ENCODE measurements around the gene NAT14. TPM values are rescaled to one million over a fixed set of nuclear protein-coding genes. Genes with fewer than 3 reads are reported as not detected.

The NAT14 gene
- total RNA-seq (2022; extraction: Qiagen RNA extraction; ENCODE audit: low read depth): 34.8 to 57.0 TPM (median 55.0 TPM) in 5 replicates

GRCh38 chr19:55484593-55485438 lies at the start of gene NAT14:
Gene NAT14 (plus strand): TSS chr19:55485188. CDS start chr19:55485709, 521 bp downstream.

GRCh38 chr19:55443045-55443823 lies 41.8 kb upstream of the NAT14 start, which contains the start of gene SHISA7:
Gene SHISA7 (minus strand): TSS chr19:55443300. CDS start chr19:55442863, 437 bp downstream.

GRCh38 chr19:55461259-55461973 lies 23.6 kb upstream of the NAT14 start, which contains the start of gene ISOC2:
Gene ISOC2 (minus strand): TSS chr19:55461642. CDS start chr19:55456486, 5,156 bp downstream.

GRCh38 chr19:55464662-55465054 lies 20.3 kb upstream of the NAT14 start, which contains the start of gene C19orf85:
Gene C19orf85 (minus strand): TSS chr19:55464751. CDS start chr19:55464554, 197 bp downstream.

GRCh38 chr19:55476100-55476775 lies 8.8 kb upstream of the NAT14 start, which contains the start of gene ZNF628:
Gene ZNF628 (plus strand): TSS chr19:55476617. CDS start chr19:55479911, 3,294 bp downstream.

GRCh38 chr19:55487924-55488687 lies 3.1 kb downstream of the NAT14 start, which contains the start of gene SSC5D:
Gene SSC5D (plus strand): TSS chr19:55488436. CDS start chr19:55488590, 154 bp downstream.

Other genes with a start within 250 kb of the NAT14 start
- 84.5 to 118 TPM (median 109 TPM) in 5 replicates for gene PPP6R1, start 226.2 kb upstream of the NAT14 start, total RNA-seq (2022; extraction: Qiagen RNA extraction; ENCODE audit: low read depth)
- 120 to 145 TPM (median 138 TPM) in 5 replicates for gene HSPBP1, start 205.1 kb upstream of the NAT14 start, total RNA-seq (2022; extraction: Qiagen RNA extraction; ENCODE audit: low read depth)
- gene BRSK1, start 201.2 kb upstream of the NAT14 start, total RNA-seq (2022; extraction: Qiagen RNA extraction; ENCODE audit: low read depth): 2.5 to 4.3 TPM (median 4.1 TPM) in 5 replicates
- not detected in 5 replicates for gene TMEM150B, start 159.8 kb upstream of the NAT14 start, total RNA-seq (2022; extraction: Qiagen RNA extraction; ENCODE audit: low read depth)
- gene KMT5C, start 145.3 kb upstream of the NAT14 start, total RNA-seq (2022; extraction: Qiagen RNA extraction; ENCODE audit: low read depth): 3.7 to 7.5 TPM (median 5.9 TPM) in 5 replicates
- 0.57 to 1.2 TPM (median 0.81 TPM) in 5 replicates for gene COX6B2, start 130.5 kb upstream of the NAT14 start, total RNA-seq (2022; extraction: Qiagen RNA extraction; ENCODE audit: low read depth)
- 0.08 to 0.33 TPM (median 0.13 TPM) in 5 replicates for gene GARIN5B, start 121.9 kb upstream of the NAT14 start, total RNA-seq (2022; extraction: Qiagen RNA extraction; ENCODE audit: low read depth)
- gene IL11, start 114.7 kb upstream of the NAT14 start, total RNA-seq (2022; extraction: Qiagen RNA extraction; ENCODE audit: low read depth): 14.5 to 19.3 TPM (median 18.6 TPM) in 5 replicates
- gene TMEM190, start 108.4 kb upstream of the NAT14 start, total RNA-seq (2022; extraction: Qiagen RNA extraction; ENCODE audit: low read depth): 0.94 to 2.2 TPM (median 1.7 TPM) in 5 replicates
- 2.8 to 9.2 TPM (median 7.0 TPM) in 5 replicates for gene TMEM238, start 100.9 kb upstream of the NAT14 start, total RNA-seq (2022; extraction: Qiagen RNA extraction; ENCODE audit: low read depth)
- gene RPL28, start 99.3 kb upstream of the NAT14 start, total RNA-seq (2022; extraction: Qiagen RNA extraction; ENCODE audit: low read depth): 2,491 to 3,078 TPM (median 2,623 TPM) in 5 replicates
- gene UBE2S, start 77.4 kb upstream of the NAT14 start, total RNA-seq (2022; extraction: Qiagen RNA extraction; ENCODE audit: low read depth): 343 to 483 TPM (median 443 TPM) in 5 replicates
- not detected in 5 replicates for gene SHISA7, start 41.9 kb upstream of the NAT14 start, total RNA-seq (2022; extraction: Qiagen RNA extraction; ENCODE audit: low read depth)
- 51.3 to 61.4 TPM (median 58.4 TPM) in 5 replicates for gene ISOC2, start 23.5 kb upstream of the NAT14 start, total RNA-seq (2022; extraction: Qiagen RNA extraction; ENCODE audit: low read depth)
- not detected in 5 replicates for gene C19orf85, start 20.4 kb upstream of the NAT14 start, total RNA-seq (2022; extraction: Qiagen RNA extraction; ENCODE audit: low read depth)
- 4.5 to 7.2 TPM (median 6.7 TPM) in 5 replicates for gene ZNF628, start 8.6 kb upstream of the NAT14 start, total RNA-seq (2022; extraction: Qiagen RNA extraction; ENCODE audit: low read depth)
- 0.35 to 0.82 TPM (median 0.57 TPM) in 5 replicates for gene SSC5D, start 3.2 kb downstream of the NAT14 start, total RNA-seq (2022; extraction: Qiagen RNA extraction; ENCODE audit: low read depth)
- gene SBK2, start 51.9 kb downstream of the NAT14 start, total RNA-seq (2022; extraction: Qiagen RNA extraction; ENCODE audit: low read depth): 1.3 to 2.3 TPM (median 1.8 TPM) in 5 replicates
- 1.3 to 1.9 TPM (median 1.6 TPM) in 5 replicates for gene SBK3, start 60.4 kb downstream of the NAT14 start, total RNA-seq (2022; extraction: Qiagen RNA extraction; ENCODE audit: low read depth)
- 20.1 to 37.6 TPM (median 28.4 TPM) in 5 replicates for gene ZNF579, start 95.7 kb downstream of the NAT14 start, total RNA-seq (2022; extraction: Qiagen RNA extraction; ENCODE audit: low read depth)
- gene FIZ1, start 114.3 kb downstream of the NAT14 start, total RNA-seq (2022; extraction: Qiagen RNA extraction; ENCODE audit: low read depth): 20.5 to 24.3 TPM (median 23.6 TPM) in 5 replicates
- gene ZNF524, start 115.1 kb downstream of the NAT14 start, total RNA-seq (2022; extraction: Qiagen RNA extraction; ENCODE audit: low read depth): 12.5 to 17.5 TPM (median 16.0 TPM) in 5 replicates
- 7.6 to 13.0 TPM (median 12.1 TPM) in 5 replicates for gene ZNF865, start 120.5 kb downstream of the NAT14 start, total RNA-seq (2022; extraction: Qiagen RNA extraction; ENCODE audit: low read depth)
- 4.8 to 6.1 TPM (median 5.3 TPM) in 5 replicates for gene ZNF784, start 139.4 kb downstream of the NAT14 start, total RNA-seq (2022; extraction: Qiagen RNA extraction; ENCODE audit: low read depth)
- 31.0 to 51.4 TPM (median 48.6 TPM) in 5 replicates for gene ZNF580, start 155.8 kb downstream of the NAT14 start, total RNA-seq (2022; extraction: Qiagen RNA extraction; ENCODE audit: low read depth)
- gene ZNF581, start 158.5 kb downstream of the NAT14 start, total RNA-seq (2022; extraction: Qiagen RNA extraction; ENCODE audit: low read depth): 39.2 to 55.8 TPM (median 47.7 TPM) in 5 replicates
- 13.7 to 19.1 TPM (median 18.0 TPM) in 5 replicates for gene CCDC106, start 163.0 kb downstream of the NAT14 start, total RNA-seq (2022; extraction: Qiagen RNA extraction; ENCODE audit: low read depth)
- gene U2AF2, start 169.8 kb downstream of the NAT14 start, total RNA-seq (2022; extraction: Qiagen RNA extraction; ENCODE audit: low read depth): 260 to 300 TPM (median 285 TPM) in 5 replicates
- 130 to 211 TPM (median 195 TPM) in 5 replicates for gene EPN1, start 190.0 kb downstream of the NAT14 start, total RNA-seq (2022; extraction: Qiagen RNA extraction; ENCODE audit: low read depth)

All from A549 treated with GW870086 at 1 μM for 4 hours (cell line).